ENCODE measurements around the gene TBCK.

Gene TBCK

DNA sequence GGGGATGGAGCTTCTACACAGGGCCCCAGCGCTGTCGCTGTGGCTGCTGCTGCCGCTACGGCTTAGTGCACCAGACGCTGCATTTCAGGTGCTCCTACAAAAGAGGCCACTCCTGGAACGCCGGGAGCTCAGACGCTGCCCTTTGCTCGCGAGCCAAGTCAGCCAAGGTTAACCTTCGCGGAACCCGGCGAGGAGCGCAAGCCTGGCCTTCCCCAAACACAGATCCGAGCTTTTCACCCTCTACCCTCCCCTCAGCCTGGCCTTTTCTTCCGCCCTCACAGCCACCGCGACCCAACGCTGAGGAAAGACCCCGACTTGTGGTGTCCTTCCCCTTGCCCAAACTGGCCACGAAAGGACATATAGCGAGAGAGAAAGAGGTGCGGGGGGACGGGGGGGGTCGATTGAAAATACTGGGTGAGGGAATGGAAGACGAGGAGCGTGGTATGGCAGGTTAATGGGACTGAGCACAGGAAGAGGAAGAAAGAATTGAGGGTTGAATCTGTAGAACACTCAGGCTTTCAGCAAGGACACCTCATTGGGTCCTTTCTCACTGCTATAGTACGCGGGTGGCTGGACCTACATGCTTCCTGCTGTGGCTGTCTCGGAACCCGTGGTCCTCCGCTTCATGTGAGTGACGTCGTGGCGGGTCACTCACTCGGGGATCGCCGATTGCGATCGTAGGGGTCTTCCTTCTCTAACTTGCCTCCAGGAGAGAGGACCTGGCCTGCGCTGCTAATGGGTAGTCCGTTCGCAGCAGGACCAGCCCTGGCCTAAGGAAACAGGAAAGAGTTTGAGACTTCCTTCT lies at the start of gene TBCK, which contains the start of gene AIMP1:
Gene TBCK (minus strand): TSS at position 242 of the 805 bp plus-strand sequence. CDS start 7,249 bp downstream, outside the sequence.
Gene AIMP1 (plus strand): TSS at position 583 of the 805 bp plus-strand sequence. CDS start 8,460 bp downstream, outside the sequence.
- DNase-seq (peak; percentile 86), ATAC-seq (replicated peaks) (peak; percentile 93 to 96)
- no peak within 1 kb of the TSS for H3K4me3 Mint-ChIP-seq
- no peaks in the 10 kb centered on the region for H3K27me3 Mint-ChIP-seq
- peaks cover 14 to 21% of the 10 kb centered on the region in 2 donors for H3K4me1 Mint-ChIP-seq
- no peaks in the 10 kb centered on the region for H3K9me3 Mint-ChIP-seq
- H3K27ac Mint-ChIP-seq: peak within 1 kb of the TSS; percentile 83
- peaks cover 9 to 18% of the 10 kb centered on the region in 2 donors for H3K36me3 Mint-ChIP-seq

DNA sequence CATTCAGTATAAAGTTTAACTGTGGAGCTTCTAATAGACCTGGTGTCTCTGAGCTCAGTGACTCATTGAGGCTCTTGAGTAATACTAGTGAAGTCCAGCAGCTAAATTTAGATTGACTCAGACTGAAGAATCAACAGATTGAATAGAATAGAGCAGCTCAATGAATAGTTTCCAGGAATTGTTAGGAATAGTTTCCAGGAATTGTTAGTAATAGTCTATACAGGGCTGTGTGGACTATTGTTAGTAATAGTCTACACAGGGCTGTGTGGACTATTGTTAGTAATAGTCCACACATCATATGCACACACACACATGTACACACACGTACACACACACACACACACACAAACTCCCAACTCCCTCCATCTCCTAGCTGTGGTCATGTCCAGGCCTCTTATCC lies 49.6 kb upstream of the TBCK start:
- Mint-ChIP-seq H3K4me3 (no peak overlapping the region), H3K27me3 (peaks cover 10 to 14% of the 10 kb centered on the region in 2 donors), H3K27ac (no peak overlapping the region), H3K36me3 (no peaks in the 10 kb centered on the region), H3K4me1 (no peaks in the 10 kb centered on the region), H3K9me3 (no peaks in the 10 kb centered on the region)
- ATAC-seq (replicated peaks) (no peak), DNase-seq (no peak)

DNA sequence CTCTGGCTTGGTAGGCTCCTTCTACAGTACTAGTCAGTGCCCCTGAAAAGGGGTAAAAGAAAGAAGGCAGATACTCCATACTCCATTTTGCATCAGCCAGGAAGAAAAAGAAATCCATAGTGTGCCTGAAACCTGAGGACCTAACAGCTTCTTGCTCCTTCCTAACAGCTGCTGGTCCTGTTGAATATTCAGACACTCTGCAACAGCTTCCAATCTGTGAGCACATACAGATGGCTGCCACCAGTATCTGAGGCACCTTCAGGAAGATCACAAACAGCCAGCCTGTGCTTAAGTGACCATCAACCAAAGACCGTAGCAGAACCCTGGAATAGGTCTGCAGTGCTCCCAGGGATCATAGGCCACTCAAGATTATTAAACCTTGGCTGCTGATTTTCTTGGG lies 48.3 kb upstream of the TBCK start:
- H3K27me3 Mint-ChIP-seq: peaks cover 5 to 8% of the 10 kb centered on the region in 2 donors
- H3K27ac Mint-ChIP-seq: no peak overlapping the region
- H3K4me1 Mint-ChIP-seq: no peaks in the 10 kb centered on the region
- no peak for ATAC-seq (replicated peaks)
- H3K36me3 Mint-ChIP-seq: no peaks in the 10 kb centered on the region
- no peak overlapping the region for H3K4me3 Mint-ChIP-seq
- H3K9me3 Mint-ChIP-seq: no peaks in the 10 kb centered on the region
- no peak for DNase-seq

DNA sequence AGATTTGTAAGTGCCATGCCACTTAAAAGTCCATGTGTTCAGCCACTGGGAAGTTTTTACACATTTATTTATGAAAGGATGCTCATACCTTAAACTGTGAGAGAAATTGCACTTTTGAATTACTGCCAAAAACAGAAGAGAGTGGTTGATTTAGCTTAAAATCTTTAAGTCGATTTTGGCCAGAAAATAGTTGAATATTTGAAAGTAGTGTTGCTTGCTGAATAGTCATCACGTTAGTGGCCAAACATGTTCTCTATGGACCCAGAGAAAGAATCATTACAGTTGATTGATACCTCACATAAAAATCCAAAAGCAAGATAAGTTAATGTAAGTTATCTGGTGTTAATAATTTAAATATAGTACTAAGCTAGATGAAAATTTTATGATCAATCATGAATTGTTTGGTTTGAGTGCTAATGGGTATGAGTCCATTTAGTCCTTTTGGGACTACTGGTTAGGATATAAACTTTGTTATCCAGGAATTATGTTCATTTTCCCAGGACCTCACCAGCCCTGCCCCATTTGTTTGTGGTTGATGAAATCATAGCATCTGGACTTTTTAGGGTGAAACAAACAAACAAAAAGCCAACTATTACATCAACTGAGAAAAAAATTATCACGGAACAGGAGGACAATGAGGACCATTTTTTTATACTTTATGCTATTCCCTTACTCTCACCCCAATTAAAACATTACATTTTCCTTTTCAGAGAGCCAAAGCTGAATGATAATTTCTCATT lies 46.2 kb upstream of the TBCK start:
- Mint-ChIP-seq H3K27me3 (peaks cover under 1 to 8% of the 10 kb centered on the region in 2 donors), H3K9me3 (no peaks in the 10 kb centered on the region), H3K4me3 (no peak overlapping the region), H3K27ac (no peak overlapping the region), H3K4me1 (peaks cover 1 to 5% of the 10 kb centered on the region in 2 donors), H3K36me3 (no peaks in the 10 kb centered on the region)
- ATAC-seq (replicated peaks) (no peak), DNase-seq (no peak)

DNA sequence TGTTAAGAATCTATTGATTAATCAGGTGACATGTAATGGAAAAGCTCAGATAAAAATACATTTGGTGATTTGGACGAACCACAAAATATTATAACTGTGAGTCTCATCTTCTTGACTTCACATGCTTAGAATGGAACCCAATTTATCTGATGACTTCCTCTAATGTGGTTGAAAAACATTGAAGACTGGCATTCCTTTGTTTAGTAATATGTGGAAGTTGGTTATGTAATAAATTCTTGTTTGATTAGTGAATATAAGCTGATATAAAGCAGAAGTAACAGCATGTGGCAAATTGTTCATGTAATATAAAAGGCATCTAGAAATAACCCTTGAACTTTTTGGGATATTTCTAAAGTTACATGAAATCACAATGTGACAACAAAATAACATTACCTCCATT lies 42.9 kb upstream of the TBCK start:
- DNase-seq: no peak
- no peaks in the 10 kb centered on the region for H3K9me3 Mint-ChIP-seq

DNA sequence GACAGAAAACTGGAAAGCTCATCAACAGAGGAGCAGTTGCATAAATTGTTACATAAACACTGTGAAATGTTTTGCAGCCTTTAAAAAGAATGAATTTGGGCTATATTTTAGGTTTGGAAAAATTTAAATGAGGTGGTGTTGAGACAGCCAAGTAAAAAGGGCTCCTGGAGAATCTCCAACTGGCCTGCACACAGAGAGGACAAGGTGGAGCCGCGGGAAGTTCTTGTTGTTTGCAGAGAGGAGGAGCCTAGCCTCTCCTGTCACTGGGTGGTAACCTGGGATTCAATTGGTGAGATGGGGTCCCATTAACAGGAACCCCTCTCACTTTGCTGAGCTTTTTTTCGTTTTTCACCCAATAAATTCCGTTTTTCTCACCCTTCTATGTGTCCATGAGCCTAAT lies 39.2 kb upstream of the TBCK start:
- Mint-ChIP-seq H3K27ac (no peak overlapping the region), H3K4me1 (peaks cover 1 to 7% of the 10 kb centered on the region in 2 donors), H3K27me3 (no peaks in the 10 kb centered on the region), H3K9me3 (no peaks in the 10 kb centered on the region), H3K4me3 (no peak overlapping the region), H3K36me3 (peaks cover 3 to 5% of the 10 kb centered on the region in 2 donors)
- DNase-seq (no peak), ATAC-seq (replicated peaks) (no peak)

More for the DNA sequence above, 42.9 kb upstream of the TBCK start:
- no peak for ATAC-seq (replicated peaks)
- Mint-ChIP-seq H3K4me1 (peaks cover 1 to 7% of the 10 kb centered on the region in 2 donors), H3K36me3 (no peaks in the 10 kb centered on the region), H3K4me3 (no peak overlapping the region), H3K27me3 (peaks cover 0 to 1% of the 10 kb centered on the region in 2 donors), H3K27ac (no peak overlapping the region)

DNA sequence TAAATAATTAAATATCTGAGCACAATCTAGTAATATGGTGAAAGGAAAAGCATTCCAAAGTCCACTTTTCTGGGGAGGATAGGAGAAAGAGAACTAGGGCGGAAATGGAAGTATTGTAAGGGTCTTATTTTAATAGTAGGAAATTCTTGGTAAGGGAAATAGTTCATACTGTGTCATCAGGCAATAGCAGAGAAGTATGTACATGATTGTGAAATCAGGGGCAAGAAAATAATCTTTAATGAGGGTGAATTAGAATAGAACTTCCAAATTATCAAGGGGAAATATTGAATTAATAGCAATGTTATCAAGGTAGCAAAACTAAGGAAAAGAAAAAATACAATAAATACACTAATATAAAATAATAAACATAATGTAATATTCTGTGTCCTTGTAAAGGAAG lies 37.8 kb upstream of the TBCK start:
- Mint-ChIP-seq H3K36me3 (peaks cover 9% of the 10 kb centered on the region in 2 donors), H3K9me3 (no peaks in the 10 kb centered on the region), H3K4me3 (no peak overlapping the region), H3K4me1 (peaks cover 1 to 7% of the 10 kb centered on the region in 2 donors), H3K27me3 (no peaks in the 10 kb centered on the region), H3K27ac (no peak overlapping the region)
- DNase-seq (no peak), ATAC-seq (replicated peaks) (no peak)

DNA sequence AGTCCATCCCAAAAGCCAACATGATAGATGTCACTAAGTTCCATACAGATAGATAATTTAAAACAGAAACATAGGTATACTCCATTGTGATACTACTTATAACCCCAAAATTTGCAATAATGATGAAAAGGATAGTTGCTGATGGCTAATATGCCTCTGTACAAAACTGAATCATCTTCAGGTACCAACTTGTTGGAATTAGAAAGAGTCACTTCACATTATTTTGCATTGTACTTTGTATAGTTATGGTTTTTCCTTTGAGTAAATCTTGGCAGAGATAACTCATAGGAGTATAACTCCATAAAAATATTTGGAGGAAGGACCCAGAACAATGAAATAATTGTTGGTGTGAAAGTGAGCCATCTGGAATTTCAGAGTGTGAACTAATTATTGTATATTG lies 35.0 kb upstream of the TBCK start:
- no peak for ATAC-seq (replicated peaks)
- Mint-ChIP-seq H3K4me1 (no peaks in the 10 kb centered on the region), H3K27me3 (no peaks in the 10 kb centered on the region), H3K36me3 (peaks cover 10 to 17% of the 10 kb centered on the region in 2 donors), H3K4me3 (no peak overlapping the region), H3K27ac (no peak overlapping the region), H3K9me3 (no peaks in the 10 kb centered on the region)
- DNase-seq: no peak

DNA sequence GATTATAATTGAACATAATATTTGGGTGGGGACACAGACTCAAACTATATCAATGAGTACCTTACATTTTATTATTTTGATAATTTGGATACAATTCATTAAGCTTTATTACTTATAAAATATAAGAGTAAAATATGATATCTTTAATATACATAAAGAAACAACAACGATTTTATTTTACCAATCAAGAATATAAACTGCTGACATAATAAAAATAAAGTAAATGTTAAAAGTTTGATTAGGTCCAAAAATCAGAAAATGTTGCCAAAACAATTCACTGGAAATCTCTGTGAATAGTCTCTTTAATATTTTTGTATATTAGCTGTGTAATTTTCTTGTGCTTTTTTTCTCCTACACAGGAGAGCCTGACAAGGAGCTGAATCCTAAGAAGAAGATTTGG lies 31.2 kb upstream of the TBCK start:
- DNase-seq (no peak), ATAC-seq (replicated peaks) (no peak)
- Mint-ChIP-seq H3K27ac (no peak overlapping the region), H3K4me1 (peaks cover 3 to 23% of the 10 kb centered on the region in 2 donors), H3K36me3 (peaks cover 28 to 34% of the 10 kb centered on the region in 2 donors), H3K27me3 (no peaks in the 10 kb centered on the region), H3K4me3 (no peak overlapping the region), H3K9me3 (no peaks in the 10 kb centered on the region)

DNA sequence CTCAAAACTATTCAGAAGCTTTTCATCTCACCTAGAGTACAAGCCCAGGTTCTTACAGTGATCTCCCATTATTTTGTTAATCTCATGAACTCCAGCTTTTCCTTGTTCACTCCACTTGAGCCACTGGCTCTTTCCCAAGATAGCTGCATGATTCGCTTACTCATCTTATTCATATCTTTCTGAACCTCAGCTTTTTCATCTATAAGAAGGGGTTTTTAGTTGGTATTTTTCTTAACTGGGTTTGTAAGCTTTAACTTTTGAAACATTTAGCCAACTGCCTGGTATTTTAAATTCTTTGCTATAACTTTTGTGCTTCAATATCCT lies 28.6 kb upstream of the TBCK start:
- ATAC-seq (replicated peaks) (no peak), DNase-seq (no peak)
- Mint-ChIP-seq H3K4me3 (no peak overlapping the region), H3K4me1 (peaks cover 12 to 46% of the 10 kb centered on the region in 2 donors), H3K27ac (no peak overlapping the region), H3K27me3 (no peaks in the 10 kb centered on the region), H3K9me3 (peaks cover 4% of the 10 kb centered on the region in 2 donors), H3K36me3 (peaks cover 44 to 53% of the 10 kb centered on the region in 2 donors)

DNA sequence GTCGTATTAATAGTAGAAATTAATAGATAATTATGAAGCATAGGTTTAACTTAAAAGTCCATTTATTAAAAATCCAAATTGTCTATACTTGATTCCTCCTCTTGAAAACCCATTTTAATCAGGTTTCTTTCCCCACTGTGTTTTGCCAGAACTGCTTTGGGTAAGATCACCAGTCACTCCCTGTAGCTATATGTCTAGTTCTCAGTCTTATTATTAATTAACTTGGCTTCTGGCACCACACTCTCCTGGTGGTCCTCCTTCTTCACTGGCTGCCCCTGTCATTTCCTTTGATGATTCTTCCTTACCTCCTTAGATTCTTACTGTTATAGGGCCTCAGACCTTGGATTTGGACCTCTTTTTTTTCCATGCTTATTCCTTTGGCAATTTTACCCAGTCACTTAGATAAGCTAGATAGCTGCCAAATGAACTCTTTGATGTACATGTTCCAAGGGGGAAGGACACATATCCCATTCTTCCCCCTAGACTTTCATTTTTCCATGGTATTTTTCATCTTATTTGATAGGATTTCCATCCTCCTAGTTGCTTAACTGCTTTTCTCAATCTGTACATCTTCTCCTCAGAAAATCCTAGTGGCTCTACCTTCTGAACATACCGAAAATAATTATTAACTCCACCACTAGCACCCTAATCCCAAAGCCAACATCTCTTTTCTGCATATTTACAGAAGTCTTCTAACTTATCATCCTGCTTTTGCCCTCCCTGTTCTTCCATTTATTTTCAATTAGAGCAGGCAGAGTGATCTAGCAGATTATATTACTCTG lies 28.0 kb upstream of the TBCK start:
- no peak overlapping the region for H3K27ac Mint-ChIP-seq
- peaks cover 47 to 55% of the 10 kb centered on the region in 2 donors for H3K36me3 Mint-ChIP-seq
- no peak overlapping the region for H3K4me3 Mint-ChIP-seq

DNA sequence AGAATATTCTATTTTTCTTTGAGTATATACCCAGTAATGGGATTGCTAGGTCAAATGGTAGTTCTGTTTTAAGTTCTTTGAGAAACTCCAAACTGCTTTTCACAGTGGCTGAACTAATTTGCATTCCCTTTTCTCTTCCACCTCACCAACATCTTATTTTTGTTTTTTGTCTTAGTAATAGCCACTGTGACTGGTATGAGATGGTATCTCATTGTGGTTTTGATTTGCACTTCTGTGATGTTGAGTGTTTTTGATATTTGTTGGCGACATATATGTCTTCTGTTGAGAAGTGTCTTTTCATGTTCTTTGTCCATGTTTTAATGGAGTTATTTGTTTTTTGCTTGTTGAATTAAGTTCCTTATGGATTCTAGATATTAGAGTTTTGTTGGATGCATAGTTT lies 24.8 kb upstream of the TBCK start:
- DNase-seq: no peak
- Mint-ChIP-seq H3K4me1 (peaks cover 16 to 54% of the 10 kb centered on the region in 2 donors), H3K9me3 (peaks cover 16 to 21% of the 10 kb centered on the region in 2 donors), H3K36me3 (peaks cover 73 to 74% of the 10 kb centered on the region in 2 donors), H3K27ac (no peak overlapping the region), H3K27me3 (no peaks in the 10 kb centered on the region), H3K4me3 (no peak overlapping the region)
- no peak for ATAC-seq (replicated peaks)

More for the DNA sequence above, 28.0 kb upstream of the TBCK start:
- peaks cover 6 to 9% of the 10 kb centered on the region in 2 donors for H3K9me3 Mint-ChIP-seq
- ATAC-seq (replicated peaks) (no peak), DNase-seq (no peak)
- peaks cover 15 to 51% of the 10 kb centered on the region in 2 donors for H3K4me1 Mint-ChIP-seq
- H3K27me3 Mint-ChIP-seq: no peaks in the 10 kb centered on the region

DNA sequence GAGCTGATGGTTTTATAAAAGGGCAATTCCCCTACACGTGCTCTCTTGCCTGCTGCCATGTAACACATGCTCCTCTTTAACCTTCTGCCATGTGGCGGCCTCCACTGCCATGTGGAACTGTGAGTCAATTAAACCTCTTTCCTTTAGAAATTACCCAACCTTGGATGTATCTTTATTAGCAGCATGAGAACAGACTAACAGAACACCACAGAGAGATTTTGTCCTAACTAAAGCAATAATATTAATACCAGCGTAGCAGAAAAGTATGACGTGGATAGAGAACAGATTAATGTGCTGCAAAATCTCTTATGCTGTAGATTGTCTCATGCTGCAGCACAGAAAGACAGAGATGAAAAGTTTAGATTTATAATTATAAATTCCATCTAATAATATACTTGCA lies 23.4 kb upstream of the TBCK start:
- peaks cover 74 to 77% of the 10 kb centered on the region in 2 donors for H3K36me3 Mint-ChIP-seq
- H3K4me3 Mint-ChIP-seq: no peak overlapping the region
- no peak overlapping the region for H3K27ac Mint-ChIP-seq
- no peak for DNase-seq
- peaks cover 16 to 21% of the 10 kb centered on the region in 2 donors for H3K9me3 Mint-ChIP-seq
- ATAC-seq (replicated peaks): no peak
- no peaks in the 10 kb centered on the region for H3K27me3 Mint-ChIP-seq
- H3K4me1 Mint-ChIP-seq: peaks cover 16 to 51% of the 10 kb centered on the region in 2 donors

DNA sequence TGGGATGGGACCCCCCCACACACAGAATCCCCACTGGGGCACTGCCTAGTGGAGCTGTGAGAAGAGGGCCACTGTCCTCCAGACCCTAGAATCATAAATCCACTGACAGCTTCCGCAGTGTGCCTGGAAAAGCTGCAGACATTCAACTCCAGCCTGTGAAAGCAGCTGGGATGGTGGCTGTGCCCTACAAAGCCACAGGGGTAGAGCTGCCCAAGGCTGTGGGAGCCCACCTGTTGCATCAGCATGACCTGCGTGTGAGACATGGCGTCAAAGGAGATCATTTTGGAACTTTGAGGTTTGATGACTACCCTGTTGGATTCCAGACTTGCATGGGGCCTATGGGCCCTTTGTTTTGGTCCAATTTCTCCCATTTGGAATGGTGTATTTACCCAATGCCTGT lies 22.7 kb upstream of the TBCK start:
- no peaks in the 10 kb centered on the region for H3K27me3 Mint-ChIP-seq
- no peak overlapping the region for H3K4me3 Mint-ChIP-seq
- peaks cover 71 to 74% of the 10 kb centered on the region in 2 donors for H3K36me3 Mint-ChIP-seq
- H3K9me3 Mint-ChIP-seq: peaks cover 16 to 21% of the 10 kb centered on the region in 2 donors
- peaks cover 15 to 44% of the 10 kb centered on the region in 2 donors for H3K4me1 Mint-ChIP-seq
- no peak overlapping the region for H3K27ac Mint-ChIP-seq
- no peak for DNase-seq
- no peak for ATAC-seq (replicated peaks)
